CD4-positive, alpha-beta T cell treated with Interleukin-15 for 1 hour (primary cell): ENCODE measurements around the gene MAPT.
"Not testable (repeated sequence)": the region's sequence is repeated elsewhere in the genome, so short reads cannot be mapped to it uniquely, and the experiment has no call there.

Experiments
- DNase-seq: peaks from one replicate; pipeline ENCODE4 v3.0.0-alpha.2; 2020

MAPT gene

DNA sequence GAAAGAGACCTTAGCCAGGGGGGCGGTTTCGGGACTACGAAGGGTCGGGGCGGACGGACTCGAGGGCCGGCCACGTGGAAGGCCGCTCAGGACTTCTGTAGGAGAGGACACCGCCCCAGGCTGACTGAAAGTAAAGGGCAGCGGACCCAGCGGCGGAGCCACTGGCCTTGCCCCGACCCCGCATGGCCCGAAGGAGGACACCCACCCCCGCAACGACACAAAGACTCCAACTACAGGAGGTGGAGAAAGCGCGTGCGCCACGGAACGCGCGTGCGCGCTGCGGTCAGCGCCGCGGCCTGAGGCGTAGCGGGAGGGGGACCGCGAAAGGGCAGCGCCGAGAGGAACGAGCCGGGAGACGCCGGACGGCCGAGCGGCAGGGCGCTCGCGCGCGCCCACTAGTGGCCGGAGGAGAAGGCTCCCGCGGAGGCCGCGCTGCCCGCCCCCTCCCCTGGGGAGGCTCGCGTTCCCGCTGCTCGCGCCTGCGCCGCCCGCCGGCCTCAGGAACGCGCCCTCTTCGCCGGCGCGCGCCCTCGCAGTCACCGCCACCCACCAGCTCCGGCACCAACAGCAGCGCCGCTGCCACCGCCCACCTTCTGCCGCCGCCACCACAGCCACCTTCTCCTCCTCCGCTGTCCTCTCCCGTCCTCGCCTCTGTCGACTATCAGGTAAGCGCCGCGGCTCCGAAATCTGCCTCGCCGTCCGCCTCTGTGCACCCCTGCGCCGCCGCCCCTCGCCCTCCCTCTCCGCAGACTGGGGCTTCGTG is at the start of gene MAPT:
MAPT (plus strand) TSS at position 533 of the 763 bp plus-strand sequence. CDS start 67,784 bp downstream, outside the sequence.
- peak; percentile 87 for DNase-seq

DNA sequence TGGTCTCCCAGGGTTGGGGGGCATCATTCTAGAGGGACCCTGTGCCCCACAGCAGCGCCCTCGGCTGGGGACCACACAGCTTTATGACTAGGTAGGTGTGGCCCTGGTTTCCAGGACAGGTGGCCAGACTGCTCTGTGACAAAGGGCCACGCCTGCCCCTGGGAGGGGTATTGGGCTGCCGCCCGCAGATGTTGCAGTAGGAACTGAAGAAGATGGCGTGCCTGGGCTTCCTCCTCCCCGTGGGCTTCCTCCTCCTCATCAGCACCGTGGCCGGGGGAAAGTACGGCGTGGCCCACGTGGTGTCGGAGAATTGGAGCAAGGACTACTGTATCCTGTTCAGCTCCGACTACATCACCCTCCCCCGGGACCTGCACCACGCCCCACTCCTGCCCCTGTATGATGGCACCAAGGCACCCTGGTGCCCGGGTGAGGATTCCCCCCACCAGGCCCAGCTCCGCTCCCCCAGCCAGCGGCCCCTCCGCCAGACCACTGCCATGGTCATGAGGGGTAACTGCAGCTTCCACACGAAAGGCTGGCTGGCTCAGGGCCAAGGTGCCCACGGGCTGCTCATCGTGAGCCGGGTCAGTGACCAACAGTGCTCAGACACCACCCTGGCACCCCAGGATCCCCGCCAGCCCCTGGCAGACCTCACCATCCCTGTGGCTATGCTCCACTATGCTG is 49.5 kb upstream of the MAPT start, which contains the start of gene SPPL2C:
SPPL2C (plus strand) TSS at position 187 of the 681 bp plus-strand sequence; CDS start at position 213, 26 bp downstream.
- no peak for DNase-seq

GRCh38 chr17:45845376-45846185 is 48.8 kb upstream of the MAPT start:
- DNase-seq: no peak

DNA sequence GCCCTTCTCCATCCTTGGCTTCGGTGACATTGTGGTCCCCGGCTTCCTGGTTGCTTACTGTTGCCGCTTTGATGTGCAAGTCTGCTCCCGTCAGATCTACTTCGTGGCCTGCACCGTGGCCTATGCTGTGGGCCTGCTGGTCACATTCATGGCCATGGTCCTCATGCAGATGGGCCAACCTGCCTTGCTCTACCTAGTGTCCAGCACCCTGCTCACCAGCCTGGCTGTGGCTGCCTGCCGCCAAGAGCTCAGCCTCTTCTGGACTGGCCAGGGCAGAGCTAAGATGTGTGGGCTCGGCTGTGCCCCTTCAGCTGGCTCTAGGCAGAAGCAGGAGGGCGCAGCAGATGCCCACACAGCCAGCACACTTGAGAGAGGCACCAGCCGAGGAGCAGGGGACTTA is 48.1 kb upstream of the MAPT start:
- no peak for DNase-seq

GRCh38 chr17:45846646-45847045 is 47.7 kb upstream of the MAPT start:
- no peak for DNase-seq

DNA sequence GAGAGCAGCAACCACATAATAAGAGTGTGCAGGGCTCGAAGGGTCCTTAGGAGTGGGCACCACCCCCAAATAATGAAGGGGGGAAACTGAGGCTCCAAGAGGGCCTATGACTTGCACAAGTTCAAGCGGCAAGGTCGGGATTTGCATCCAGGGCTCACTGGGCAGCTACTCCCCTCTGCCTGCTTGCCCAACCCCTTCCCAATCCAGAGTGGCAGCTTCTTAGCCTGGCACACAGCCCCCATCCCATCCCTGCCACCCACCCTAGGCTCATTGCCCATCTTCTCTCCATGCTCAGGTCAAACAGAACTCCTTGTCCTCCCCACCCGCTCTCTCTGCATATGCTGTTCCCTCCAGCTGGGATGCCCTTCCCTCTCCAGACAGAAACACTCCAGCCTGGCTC is 47.3 kb upstream of the MAPT start:
- no peak for DNase-seq

DNA sequence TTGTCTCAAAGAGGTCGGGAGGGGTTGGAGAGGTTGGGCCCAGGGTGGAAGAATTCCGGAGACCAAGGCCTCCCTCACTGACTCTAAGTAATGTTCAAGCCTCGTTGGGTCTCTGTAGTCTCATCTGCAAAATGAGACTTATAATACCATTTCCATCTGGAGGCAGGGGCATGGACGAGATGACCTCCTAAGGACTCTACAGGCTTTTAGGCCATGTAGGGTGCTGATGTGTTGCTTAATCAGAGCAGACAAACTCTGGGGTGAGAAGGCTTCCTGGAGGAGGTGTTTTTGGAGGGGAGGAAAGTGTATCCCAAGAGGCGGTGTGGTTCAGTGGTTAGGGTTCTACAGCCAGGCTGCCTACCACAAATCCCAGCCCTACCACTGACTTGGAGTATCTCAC is 46.6 kb upstream of the MAPT start:
- DNase-seq: no peak

DNA sequence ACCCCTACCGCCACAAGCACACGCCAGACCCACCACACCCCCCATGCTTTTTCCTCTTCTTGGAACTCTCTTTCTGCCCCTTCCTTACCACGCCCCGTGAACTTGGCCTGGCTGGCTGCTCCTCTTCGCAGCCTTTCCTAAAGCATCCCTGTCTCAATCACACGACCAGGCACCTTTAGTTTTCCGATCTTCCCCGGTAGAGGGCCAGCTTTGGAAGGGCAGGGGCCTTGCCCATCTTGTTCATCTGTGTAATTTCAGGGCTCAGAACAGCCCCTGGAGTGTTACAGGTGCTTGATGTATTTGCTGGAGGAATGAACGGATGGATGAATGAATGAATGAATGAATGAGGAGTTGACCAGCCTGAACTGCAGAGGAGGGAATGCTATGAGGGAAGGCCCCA is 45.9 kb upstream of the MAPT start:
- no peak for DNase-seq

- DNase-seq: no peak
These were observed 45.4 kb upstream of the MAPT start for GRCh38 chr17:45848868-45849535.

DNA sequence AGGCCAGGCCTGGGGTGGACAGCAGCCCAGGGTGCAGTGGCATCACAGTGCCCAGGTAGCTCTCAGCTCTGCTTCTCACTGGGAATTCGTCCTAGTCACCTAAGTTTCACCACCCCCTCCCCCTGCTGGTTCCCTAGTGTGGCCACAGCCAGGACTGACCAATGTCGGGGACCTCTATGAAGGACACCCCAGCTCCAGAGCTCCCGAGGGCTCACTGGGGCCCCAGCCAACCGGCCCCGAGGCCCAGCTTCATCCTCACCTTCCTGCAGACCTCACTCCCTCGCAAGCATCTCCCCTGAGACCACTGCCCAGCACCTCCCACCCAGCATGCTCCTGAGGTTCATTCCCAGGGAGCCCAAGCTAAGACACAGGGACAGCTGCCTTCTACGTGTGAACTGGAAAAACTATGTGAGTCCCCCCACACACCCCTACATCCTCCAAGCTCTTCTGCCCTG is 44.8 kb upstream of the MAPT start:
- DNase-seq: no peak

GRCh38 chr17:45850011-45850410 is 44.3 kb upstream of the MAPT start:
- no peak for DNase-seq

DNA sequence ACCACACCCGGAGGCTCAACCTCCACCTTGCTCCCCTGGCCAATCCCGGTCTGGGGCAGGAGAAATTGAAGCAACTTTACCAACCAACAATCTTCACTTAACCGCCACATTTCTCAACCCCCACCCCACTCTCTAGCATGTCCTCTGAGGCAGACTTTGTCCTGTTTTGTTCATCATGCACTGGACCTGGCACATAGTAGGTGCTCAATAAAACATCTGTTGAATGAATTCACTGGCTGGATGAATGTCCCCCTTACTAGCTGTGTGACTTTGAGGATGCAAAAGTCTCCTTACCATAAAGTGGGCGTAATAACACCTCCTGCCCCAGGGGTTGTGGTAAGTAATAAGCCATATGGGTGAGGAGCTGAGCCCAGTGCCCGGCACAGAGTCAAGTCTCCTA is 43.9 kb upstream of the MAPT start:
- no peak for DNase-seq

DNA sequence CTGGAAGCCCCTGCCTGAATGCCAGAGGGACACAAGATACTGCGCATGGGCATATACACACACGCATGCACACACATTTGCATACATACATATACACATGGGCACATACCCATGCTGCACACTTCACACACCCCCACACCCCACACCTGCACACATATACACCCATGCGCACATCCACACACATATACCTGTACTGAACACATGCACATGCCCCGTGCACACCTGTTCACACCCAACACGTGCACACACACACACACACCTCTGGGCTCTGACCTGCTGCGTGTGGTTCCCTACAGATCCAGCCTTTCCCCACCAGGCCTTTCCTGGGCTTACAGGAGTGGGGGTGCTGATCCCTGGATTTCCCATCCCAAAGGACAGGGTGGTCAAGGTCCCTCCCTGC is 43.3 kb upstream of the MAPT start:
- no peak for DNase-seq

- no peak for DNase-seq
These were observed 42.9 kb upstream of the MAPT start for GRCh38 chr17:45851464-45851863.

DNA sequence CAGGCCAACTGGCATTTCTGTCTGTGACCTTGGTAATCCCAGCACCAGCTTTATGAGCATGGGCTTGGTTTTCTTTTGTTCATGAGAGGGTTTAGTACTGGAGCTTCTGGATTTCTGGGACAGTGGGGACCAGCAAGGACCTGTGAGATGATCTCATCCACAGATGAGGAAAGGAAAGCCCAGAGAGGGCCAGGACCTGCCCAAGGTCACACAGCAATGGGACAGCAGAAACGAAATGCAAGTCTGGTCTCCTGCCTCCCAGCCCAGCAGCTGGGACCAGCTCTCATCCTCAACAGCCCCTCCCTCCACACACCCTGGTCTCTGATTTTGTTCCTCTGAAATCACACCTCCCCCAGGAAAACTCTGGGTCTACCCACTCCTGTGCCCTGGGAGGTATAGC is 42.5 kb upstream of the MAPT start:
- no peak for DNase-seq

DNA sequence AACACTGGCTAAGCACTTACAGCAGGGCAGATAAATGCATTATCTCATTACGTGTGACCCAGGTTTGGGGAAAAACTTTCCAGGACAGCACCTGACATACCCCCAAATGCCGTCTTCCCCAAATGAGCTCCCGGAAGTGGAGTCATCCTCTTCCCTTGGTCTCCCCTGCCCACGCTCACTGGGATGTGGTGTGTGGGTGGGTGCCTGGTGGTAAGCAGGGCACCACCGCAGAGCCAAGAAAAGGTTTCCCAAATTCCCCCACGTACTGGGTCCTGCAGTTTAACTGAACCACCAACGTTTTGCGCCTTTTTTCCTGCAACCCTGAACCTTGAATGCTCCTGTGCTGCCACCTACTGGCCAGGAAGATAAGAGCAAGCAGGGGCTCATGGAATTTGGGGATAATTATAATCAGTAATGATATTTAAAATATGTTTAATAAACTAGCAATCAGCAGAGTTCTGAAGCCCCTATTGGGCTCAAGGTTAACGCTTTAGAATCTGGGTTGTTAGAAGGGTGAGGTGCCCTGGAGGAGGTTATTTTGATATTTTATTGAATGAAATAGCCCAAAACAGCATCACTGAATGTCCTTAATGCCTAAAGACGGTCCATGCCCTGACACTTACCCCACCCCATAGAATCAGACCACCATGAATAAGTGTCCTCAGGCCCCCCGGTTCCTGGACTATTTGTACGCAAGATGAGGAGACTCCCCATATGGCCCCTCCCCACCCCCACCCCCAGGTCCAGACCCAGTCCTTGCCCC is 41.6 kb upstream of the MAPT start:
- no peak for DNase-seq

GRCh38 chr17:45854209-45854608 is 40.1 kb upstream of the MAPT start:
- no peak for DNase-seq

DNA sequence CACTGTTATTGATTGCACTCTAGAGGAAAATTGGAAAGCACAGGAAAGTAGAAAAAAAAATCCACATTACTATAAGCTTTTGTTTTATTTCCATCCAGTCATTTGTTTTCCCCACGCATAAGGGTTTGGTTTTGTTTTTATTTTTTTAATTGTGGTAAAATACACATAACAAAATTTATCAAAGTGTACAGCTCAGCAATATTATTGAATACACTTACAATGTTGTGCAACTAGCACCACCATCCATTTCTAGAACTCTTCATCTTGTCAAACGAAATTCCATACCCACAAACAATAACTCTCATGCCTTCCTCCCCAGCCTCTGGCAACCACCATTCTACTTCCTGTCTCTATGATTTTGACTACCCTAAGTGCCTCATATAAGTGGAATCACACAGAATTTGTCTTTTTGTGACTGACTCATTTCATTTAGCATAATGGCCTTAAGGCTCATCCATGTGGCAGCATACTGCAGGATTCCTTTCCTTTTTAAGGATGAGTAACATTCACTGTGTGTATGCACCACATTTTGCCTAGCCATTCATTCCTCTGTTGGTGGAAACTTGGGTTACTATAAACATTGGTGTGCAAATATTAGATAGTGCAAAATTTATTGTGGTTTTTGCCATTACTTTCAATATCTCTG is 38.5 kb upstream of the MAPT start:
- no peak for DNase-seq

- no peak for DNase-seq
These were observed 36.2 kb upstream of the MAPT start for GRCh38 chr17:45857977-45858708.

- DNase-seq: no peak
These were observed 33.2 kb upstream of the MAPT start for GRCh38 chr17:45861165-45861564.

DNA sequence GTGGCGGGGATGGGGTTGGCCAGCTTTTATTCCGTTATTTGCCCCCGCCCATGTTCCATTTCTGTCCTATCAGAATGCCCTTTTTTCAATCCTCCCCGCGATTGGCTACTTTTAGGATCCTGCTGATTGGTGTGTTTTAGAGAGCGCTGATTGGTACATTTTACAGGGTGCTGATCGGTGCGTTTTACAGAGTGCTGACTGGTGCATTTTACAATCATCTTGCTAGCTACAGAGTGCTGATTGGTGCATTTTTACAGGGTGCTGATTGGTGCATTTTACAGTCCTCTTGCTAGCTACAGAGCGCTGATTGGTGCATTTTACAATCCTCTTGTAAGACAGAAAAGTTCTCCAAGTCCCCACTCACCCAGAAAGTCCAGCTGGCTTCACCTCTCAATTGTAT is 32.2 kb upstream of the MAPT start:
- not testable (repeated sequence) for DNase-seq
